K562 (cell line): Measurements from ENCODE around the gene VSIG10L2. TPM values are rescaled to one million over a fixed set of nuclear protein-coding genes. Genes with fewer than 3 reads are reported as not detected.

Experiments
- ATAC-seq: fragments of 200-7000 bp; cut with Tn5 transposase; 3 replicates; pipeline ENCODE4 v1.9.1; 2020; ENCODE audit warnings: moderate library complexity
- BruUV-seq: library from RNA; stranded (reverse); fragments of 400-500 nt; replicated peaks from 2 replicates; lab custom pipeline; 2021; lab: Mats Ljungman, UMichigan
- CTCF ChIA-PET: fragments of 300-600 bp; formaldehyde crosslinking; extraction: SDS; loops from one replicate; lab custom pipeline; 2021; ENCODE audit warnings: low intra/inter-chr PET ratio; lab: Yijun Ruan, JAX
- POLR2A ChIA-PET: fragments of 300-600, 350-650 bp; sonication (Branson Sonifier 250); formaldehyde crosslinking; extraction: SDS; loops from one replicate; lab custom pipeline; 2021; ENCODE audit warnings: antibody characterized with exemption, inconsistent platforms; lab: Yijun Ruan, JAX
- DNase-seq, 4 experiments: peaks; one replicate each; pipeline versions ENCODE4 v3.0.0 to v3.0.0-alpha.2; 2011 to 2018; ENCODE audit warnings: low spot score in 3 of 4, mixed read lengths in 3 of 4; ENCODE audit errors: extremely low read depth in 1 of 4
- FAIRE-seq: peaks from 2 replicates; lab custom pipeline; 2011; peaks lifted over from hg19 to GRCh38; lab: Jason Lieb, UNC
- H2AFZ ChIP-seq: 2 replicates; pipeline ENCODE4 v1.6.0; 2011; ENCODE audit warnings: low read depth, low read length, control low read depth, inconsistent platforms
- H3K27ac ChIP-seq: fragments of 200-600 bp; 3 replicates; pipeline ENCODE4 v1.8.0; 2011; ENCODE audit warnings: low read depth, mild to moderate bottlenecking, control low read depth, inconsistent platforms, low read length, moderate library complexity, mixed read lengths; ENCODE audit errors: extremely low read depth
- H3K27me3 ChIP-seq, 2 experiments: fragments of 300-600 bp in 1 of 2; 2 replicates in 1 of 2; 3 replicates in 1 of 2; pipeline versions ENCODE4 v1.6.0 to v1.8.0; 2011; ENCODE audit warnings: inconsistent platforms in 2 of 2, low read length in 2 of 2, mild to moderate bottlenecking in 1 of 2, mixed read lengths in 1 of 2, moderate library complexity in 1 of 2; ENCODE audit not compliant: control insufficient read depth in 2 of 2, insufficient read depth in 2 of 2
- H3K36me3 ChIP-seq: fragments of 300-600 bp; 3 replicates; pipeline ENCODE4 v1.8.0; 2011; ENCODE audit warnings: mild to moderate bottlenecking, low read length, inconsistent platforms; ENCODE audit not compliant: control insufficient read depth, insufficient read depth
- H3K4me1 ChIP-seq, 2 experiments: fragments of 200-600 bp in 1 of 2; replicated peaks in 1 of 2; 2 replicates in 1 of 2; 3 replicates in 1 of 2; pipeline versions ENCODE4 v1.5.1 to v1.8.0; 2011; ENCODE audit warnings: inconsistent platforms in 2 of 2, low read length in 2 of 2, mild to moderate bottlenecking in 1 of 2, mixed read lengths in 1 of 2, moderate library complexity in 1 of 2; ENCODE audit not compliant: control insufficient read depth in 2 of 2, insufficient read depth in 2 of 2
- H3K4me2 ChIP-seq: 2 replicates; pipeline ENCODE4 v1.6.1; 2011; ENCODE audit warnings: low read length, control low read depth, inconsistent platforms, mixed read lengths; ENCODE audit not compliant: insufficient read depth
- H3K4me3 ChIP-seq: fragments of 200-600 bp; sonication (generic), shearing (Covaris generic); 2 replicates; pipeline ENCODE4 v1.5.1; 2016; ENCODE audit warnings: control low read depth, inconsistent platforms
- H3K79me2 ChIP-seq: fragments of 200-600 bp; 3 replicates; pipeline ENCODE4 v1.8.0; 2011; ENCODE audit warnings: low read length, inconsistent platforms; ENCODE audit not compliant: control insufficient read depth, insufficient read depth
- H3K9ac ChIP-seq, 2 experiments: 2 replicates each; pipeline versions ENCODE4 v1.6.0 to v1.6.1; 2011; ENCODE audit warnings: low read depth in 2 of 2, low read length in 2 of 2, control low read depth in 1 of 2, inconsistent platforms in 1 of 2, mild to moderate bottlenecking in 1 of 2, mixed read lengths in 1 of 2; ENCODE audit not compliant: insufficient read depth in 1 of 2
- H3K9me1 ChIP-seq: one replicate; pipeline ENCODE4 v1.6.0; 2011; ENCODE audit warnings: inconsistent platforms, mild to moderate bottlenecking, low read length, moderate library complexity; ENCODE audit not compliant: control insufficient read depth, insufficient read depth
- H3K9me3 ChIP-seq: replicated peaks from 2 replicates; pipeline ENCODE4 v1.5.1; 2011; ENCODE audit warnings: low read depth, low read length, inconsistent platforms; ENCODE audit not compliant: control insufficient read depth, insufficient read depth
- H4K20me1 ChIP-seq: replicated peaks from 2 replicates; pipeline ENCODE4 v1.6.1; 2011; ENCODE audit warnings: low read length, inconsistent platforms, mixed read lengths; ENCODE audit not compliant: control insufficient read depth, insufficient read depth
- NCOA2 ChIP-seq, 2 experiments: fragments of 450-650 bp; IDR thresholded peaks; 2 replicates each; pipeline ENCODE4 v1.6.1; 2018; ENCODE audit warnings: mild to moderate bottlenecking in 2 of 2, moderate library complexity in 1 of 2; ENCODE audit not compliant: partially characterized antibody in 2 of 2
- PYGO2 ChIP-seq: fragments of 450-650 bp; IDR thresholded peaks from 2 replicates; pipeline ENCODE4 v1.6.1; 2016; ENCODE audit warnings: mild to moderate bottlenecking, missing genetic modification characterization, moderate library complexity, missing compliant biosample characterization
- RFX7 ChIP-seq: fragments of 250-450 bp; sonication (Bioruptor Pico); IDR thresholded peaks from 2 replicates; pipeline ENCODE4 v1.5.1; 2021; ENCODE audit warnings: mild to moderate bottlenecking
- SRSF7 ChIP-seq: fragments of 200-400 bp; formaldehyde crosslinking; optimal IDR thresholded peaks from 2 replicates; pipeline ENCODE3; 2017; ENCODE audit warnings: mild to moderate bottlenecking, low read depth, low read length
- ZFP1 ChIP-seq: fragments of 450-650 bp; formaldehyde crosslinking; IDR thresholded peaks from 2 replicates; pipeline ENCODE4 v1.4.0; 2020; ENCODE audit warnings: mild to moderate bottlenecking, mixed read lengths
- ZNF184 ChIP-seq: sonication (generic); formaldehyde crosslinking; IDR thresholded peaks from 2 replicates; pipeline ENCODE4 v1.5.0; 2020; ENCODE audit warnings: missing genetic modification reagents
- ZNF444 ChIP-seq: fragments of 250-450 bp; sonication (Bioruptor Pico); IDR thresholded peaks from 2 replicates; pipeline ENCODE4 v1.4.0; 2020; ENCODE audit warnings: mild to moderate bottlenecking, moderate library complexity
- WGBS: fragments of 100-300 bp; shearing (Covaris generic); methylation state at CpG from one replicate; pipeline ENCODE4 v1.1.6; 2016; ENCODE audit warnings: low coverage, mixed read lengths; ENCODE audit not compliant: insufficient coverage; ENCODE audit errors: missing lambda C conversion rate; 5-methylcytosine and 5-hydroxymethylcytosine counted together
- in situ Hi-C: fragments of 300-500 bp; cut with MboI; formaldehyde crosslinking; loops from 4 replicates; pipeline ENCODE4 v1.15.0; 2018; ENCODE audit warnings: inconsistent platforms, mixed read lengths
- intact Hi-C: fragments of 100-400 bp; cut with micrococcal nuclease; formaldehyde crosslinking; loops from 2 replicates; pipeline ENCODE4 v1.14.2; 2022
- polyA plus RNA-seq, 8 experiments: library from polyadenylated mRNA; depleted of rRNA in 4 of 8; stranded (reverse) in 5 of 8; unstranded in 3 of 8; fragments of >200 nt; fragmentation: Nextera tagmentation in 2 of 8; fragmentation: Illumina TruSeq in 1 of 8; extraction: Ambion mirVana in 2 of 8; extraction: Trizol in 1 of 8; gene quantifications; 2 replicates each; pipeline versions ENCODE4 v1.2.1 to v1.2.3, GENCODE V29; 2011 to 2014; ENCODE audit warnings: inconsistent platforms in 1 of 8, missing spikeins in 1 of 8
- total RNA-seq, 7 experiments: library from RNA; depleted of rRNA in 6 of 7; stranded (reverse); fragments of >200 nt in 6 of 7; fragmentation: Illumina TruSeq in 2 of 7; extraction: Trizol in 2 of 7; gene quantifications; 2 replicates each; pipeline versions ENCODE4 v1.2.1 to v1.2.3, GENCODE V29; 2011 to 2021; ENCODE audit warnings: low replicate concordance in 1 of 7
- TF ChIP-seq, protein P1 (sequence below): sonication (generic); formaldehyde crosslinking; IDR thresholded peaks from 2 replicates; pipeline ENCODE4 v1.8.0; 2022; ENCODE audit warnings: mild to moderate bottlenecking, missing genetic modification reagents
- TF ChIP-seq, protein P2 (sequence below): fragments of 450-650 bp; formaldehyde crosslinking; IDR thresholded peaks from 2 replicates; pipeline ENCODE4 v1.4.0; 2022; ENCODE audit warnings: missing genetic modification characterization
- TF ChIP-seq, protein P3 (sequence below): sonication (generic); formaldehyde crosslinking; IDR thresholded peaks from 2 replicates; pipeline ENCODE4 v1.8.1; 2022; ENCODE audit warnings: missing genetic modification reagents
- TF ChIP-seq, protein P4 (sequence below): fragments of 250-450 bp; sonication (Bioruptor Pico); IDR thresholded peaks from 2 replicates; pipeline ENCODE4 v1.8.0; 2022; ENCODE audit warnings: moderate library complexity, mild to moderate bottlenecking, inconsistent platforms
- TF ChIP-seq, protein P5 (sequence below): sonication (generic); formaldehyde crosslinking; IDR thresholded peaks from 2 replicates; pipeline ENCODE4 v1.5.0; 2020; ENCODE audit warnings: missing genetic modification reagents
- TF ChIP-seq, protein P6 (sequence below): fragments of 250-450 bp; sonication (Bioruptor Pico); IDR thresholded peaks from 2 replicates; pipeline ENCODE4 v1.5.0; 2021; ENCODE audit warnings: mild to moderate bottlenecking, borderline replicate concordance

VSIG10L2 gene
- total and polyA plus RNA-seq, 9 of the 15 experiments (the other 6 are each of a cell fraction or from before 2014, with no cell fraction given): not detected

DNA sequence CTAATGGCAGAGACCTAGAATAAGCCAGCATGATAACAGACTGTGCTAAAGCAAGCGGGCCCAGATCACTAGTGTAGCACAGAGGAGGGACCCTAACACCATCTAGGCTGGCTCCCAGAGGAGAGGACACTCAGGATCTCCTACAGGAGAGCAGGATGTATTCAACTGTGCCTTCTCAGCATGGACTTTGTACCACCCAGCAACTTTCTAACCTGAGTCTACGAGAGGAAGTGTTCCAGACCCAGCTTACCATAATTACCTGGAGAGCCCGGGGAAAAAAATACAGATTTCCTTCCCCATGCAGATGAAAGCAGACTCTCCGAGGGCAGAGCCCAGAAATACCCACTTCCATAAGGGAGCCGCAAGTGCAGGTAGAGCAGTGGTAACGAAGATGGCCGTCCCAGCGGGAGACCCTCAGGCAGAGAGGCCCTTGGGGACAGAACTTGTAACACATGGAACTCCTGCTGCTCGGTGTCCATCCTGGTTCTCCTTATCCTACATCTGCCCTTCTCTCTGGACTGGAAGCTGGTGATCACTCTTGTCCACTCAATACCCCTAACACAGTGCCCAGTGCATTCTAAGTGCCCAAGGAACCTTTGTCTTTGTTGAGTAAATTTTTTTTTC is 21.3 kb upstream of the VSIG10L2 start:
- no TSS peak for BruUV-seq
- POLR2A ChIA-PET: no interaction called here
- H3K4me2 ChIP-seq: no peak overlapping the region
- H3K4me1 ChIP-seq: no peaks in the 10 kb centered on the region
- in situ Hi-C loops (loop anchor here (5.0 kb wide), 1 partner anchor 273 kb away; no protein-coding TSS in a partner anchor), intact Hi-C loops (loop anchor here (5.0 to 10.0 kb wide), 2 partner anchors 130 to 383 kb away; no protein-coding TSS in a partner anchor)
- no peak overlapping the region for H3K9ac ChIP-seq
- H3K9me3 ChIP-seq: no peaks in the 10 kb centered on the region
- H3K4me3 ChIP-seq: no peak overlapping the region
- H3K9me1 ChIP-seq: no peaks in the 10 kb centered on the region
- no peak overlapping the region for H3K27ac ChIP-seq
- CTCF ChIA-PET: interaction anchor here (3.0 kb wide), 1 partner anchor 269 kb away, joined by 36 read pairs; no protein-coding TSS in a partner anchor
- peaks cover 32 to 64% of the 10 kb centered on the region in 2 experiments; a peak in 4 of 5 replicates for H3K27me3 ChIP-seq
- no peaks in the 10 kb centered on the region for H3K36me3 ChIP-seq
- H3K79me2 ChIP-seq: no peaks in the 10 kb centered on the region
- H4K20me1 ChIP-seq: no peaks in the 10 kb centered on the region; the same call in 1 of the 2 replicates
- DNase-seq (no peak), ATAC-seq (no peak; the same call in 2 of the 3 replicates), FAIRE-seq (no peak)
- WGBS: 2% methylated on average over 9 of the region's 9 CpGs
- H2AFZ ChIP-seq: no peak overlapping the region
- TF ChIP-seq RFX7 (CRISPR knock-in tag): no peak
- no peak for TF ChIP-seq PYGO2
- TF ChIP-seq, protein P1, sequence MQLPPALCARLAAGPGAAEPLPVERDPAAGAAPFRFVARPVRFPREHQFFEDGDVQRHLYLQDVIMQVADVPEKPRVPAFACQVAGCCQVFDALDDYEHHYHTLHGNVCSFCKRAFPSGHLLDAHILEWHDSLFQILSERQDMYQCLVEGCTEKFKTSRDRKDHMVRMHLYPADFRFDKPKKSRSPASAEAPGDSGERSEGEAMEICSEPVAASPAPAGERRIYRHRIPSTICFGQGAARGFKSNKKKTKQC (CRISPR knock-in tag): no peak
- TF ChIP-seq NCOA2 (IDR thresholded peaks at IDR 0.05; ENCODE audit: partially characterized antibody in 2 of 2): no peak
- TF ChIP-seq ZNF184: no peak
- TF ChIP-seq, protein P2, sequence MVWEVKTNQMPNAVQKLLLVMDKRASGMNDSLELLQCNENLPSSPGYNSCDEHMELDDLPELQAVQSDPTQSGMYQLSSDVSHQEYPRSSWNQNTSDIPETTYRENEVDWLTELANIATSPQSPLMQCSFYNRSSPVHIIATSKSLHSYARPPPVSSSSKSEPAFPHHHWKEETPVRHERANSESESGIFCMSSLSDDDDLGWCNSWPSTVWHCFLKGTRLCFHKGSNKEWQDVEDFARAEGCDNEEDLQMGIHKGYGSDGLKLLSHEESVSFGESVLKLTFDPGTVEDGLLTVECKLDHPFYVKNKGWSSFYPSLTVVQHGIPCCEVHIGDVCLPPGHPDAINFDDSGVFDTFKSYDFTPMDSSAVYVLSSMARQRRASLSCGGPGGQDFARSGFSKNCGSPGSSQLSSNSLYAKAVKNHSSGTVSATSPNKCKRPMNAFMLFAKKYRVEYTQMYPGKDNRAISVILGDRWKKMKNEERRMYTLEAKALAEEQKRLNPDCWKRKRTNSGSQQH (CRISPR knock-in tag): no peak
- no peak for TF ChIP-seq ZNF444 (CRISPR knock-in tag)
- TF ChIP-seq, protein P3, sequence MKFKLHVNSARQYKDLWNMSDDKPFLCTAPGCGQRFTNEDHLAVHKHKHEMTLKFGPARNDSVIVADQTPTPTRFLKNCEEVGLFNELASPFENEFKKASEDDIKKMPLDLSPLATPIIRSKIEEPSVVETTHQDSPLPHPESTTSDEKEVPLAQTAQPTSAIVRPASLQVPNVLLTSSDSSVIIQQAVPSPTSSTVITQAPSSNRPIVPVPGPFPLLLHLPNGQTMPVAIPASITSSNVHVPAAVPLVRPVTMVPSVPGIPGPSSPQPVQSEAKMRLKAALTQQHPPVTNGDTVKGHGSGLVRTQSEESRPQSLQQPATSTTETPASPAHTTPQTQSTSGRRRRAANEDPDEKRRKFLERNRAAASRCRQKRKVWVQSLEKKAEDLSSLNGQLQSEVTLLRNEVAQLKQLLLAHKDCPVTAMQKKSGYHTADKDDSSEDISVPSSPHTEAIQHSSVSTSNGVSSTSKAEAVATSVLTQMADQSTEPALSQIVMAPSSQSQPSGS (CRISPR knock-in tag): no peak
- TF ChIP-seq, protein P4, sequence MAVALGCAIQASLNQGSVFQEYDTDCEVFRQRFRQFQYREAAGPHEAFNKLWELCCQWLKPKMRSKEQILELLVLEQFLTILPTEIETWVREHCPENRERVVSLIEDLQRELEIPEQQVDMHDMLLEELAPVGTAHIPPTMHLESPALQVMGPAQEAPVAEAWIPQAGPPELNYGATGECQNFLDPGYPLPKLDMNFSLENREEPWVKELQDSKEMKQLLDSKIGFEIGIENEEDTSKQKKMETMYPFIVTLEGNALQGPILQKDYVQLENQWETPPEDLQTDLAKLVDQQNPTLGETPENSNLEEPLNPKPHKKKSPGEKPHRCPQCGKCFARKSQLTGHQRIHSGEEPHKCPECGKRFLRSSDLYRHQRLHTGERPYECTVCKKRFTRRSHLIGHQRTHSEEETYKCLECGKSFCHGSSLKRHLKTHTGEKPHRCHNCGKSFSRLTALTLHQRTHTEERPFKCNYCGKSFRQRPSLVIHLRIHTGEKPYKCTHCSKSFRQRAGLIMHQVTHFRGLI (CRISPR knock-in tag): no peak
- TF ChIP-seq, protein P5, sequence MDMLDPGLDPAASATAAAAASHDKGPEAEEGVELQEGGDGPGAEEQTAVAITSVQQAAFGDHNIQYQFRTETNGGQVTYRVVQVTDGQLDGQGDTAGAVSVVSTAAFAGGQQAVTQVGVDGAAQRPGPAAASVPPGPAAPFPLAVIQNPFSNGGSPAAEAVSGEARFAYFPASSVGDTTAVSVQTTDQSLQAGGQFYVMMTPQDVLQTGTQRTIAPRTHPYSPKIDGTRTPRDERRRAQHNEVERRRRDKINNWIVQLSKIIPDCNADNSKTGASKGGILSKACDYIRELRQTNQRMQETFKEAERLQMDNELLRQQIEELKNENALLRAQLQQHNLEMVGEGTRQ (CRISPR knock-in tag): no peak
- no peak for TF ChIP-seq SRSF7
- no peak for TF ChIP-seq ZFP1 (CRISPR knock-in tag)
- TF ChIP-seq, protein P6, sequence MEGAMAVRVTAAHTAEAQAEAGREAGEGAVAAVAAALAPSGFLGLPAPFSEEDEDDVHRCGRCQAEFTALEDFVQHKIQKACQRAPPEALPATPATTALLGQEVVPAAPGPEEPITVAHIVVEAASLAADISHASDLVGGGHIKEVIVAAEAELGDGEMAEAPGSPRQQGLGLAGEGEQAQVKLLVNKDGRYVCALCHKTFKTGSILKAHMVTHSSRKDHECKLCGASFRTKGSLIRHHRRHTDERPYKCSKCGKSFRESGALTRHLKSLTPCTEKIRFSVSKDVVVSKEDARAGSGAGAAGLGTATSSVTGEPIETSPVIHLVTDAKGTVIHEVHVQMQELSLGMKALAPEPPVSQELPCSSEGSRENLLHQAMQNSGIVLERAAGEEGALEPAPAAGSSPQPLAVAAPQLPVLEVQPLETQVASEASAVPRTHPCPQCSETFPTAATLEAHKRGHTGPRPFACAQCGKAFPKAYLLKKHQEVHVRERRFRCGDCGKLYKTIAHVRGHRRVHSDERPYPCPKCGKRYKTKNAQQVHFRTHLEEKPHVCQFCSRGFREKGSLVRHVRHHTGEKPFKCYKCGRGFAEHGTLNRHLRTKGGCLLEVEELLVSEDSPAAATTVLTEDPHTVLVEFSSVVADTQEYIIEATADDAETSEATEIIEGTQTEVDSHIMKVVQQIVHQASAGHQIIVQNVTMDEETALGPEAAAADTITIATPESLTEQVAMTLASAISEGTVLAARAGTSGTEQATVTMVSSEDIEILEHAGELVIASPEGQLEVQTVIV (CRISPR knock-in tag): no peak
